MG63 (cell line): ENCODE measurements around the gene GALNT5. TPM values are rescaled to one million over a fixed set of nuclear protein-coding genes. Genes with fewer than 3 reads are reported as not detected.
"Not testable (repeated sequence)": the region's sequence is repeated elsewhere in the genome, so short reads cannot be mapped to it uniquely, and the experiment has no call there.

ENCODE experiments used
- DNase-seq: peaks from one replicate; pipeline ENCODE4 v3.0.0-alpha.2; 2020
- H3K27me3 ChIP-seq: fragments of 250-450 bp; sonication (Bioruptor Pico); 2 replicates; pipeline ENCODE4 v1.5.1; 2020; ENCODE audit warnings: mild to moderate bottlenecking, moderate library complexity
- H3K36me3 ChIP-seq: fragments of 250-450 bp; sonication (Bioruptor Pico); 2 replicates; pipeline ENCODE4 v1.5.1; 2020; ENCODE audit warnings: mild to moderate bottlenecking, moderate library complexity
- H3K4me3 ChIP-seq: fragments of 250-450 bp; sonication (Bioruptor Pico); 2 replicates; pipeline ENCODE4 v1.5.1; 2020; ENCODE audit warnings: mild to moderate bottlenecking, moderate library complexity
- H3K9me3 ChIP-seq: fragments of 250-450 bp; sonication (Bioruptor Pico); 2 replicates; pipeline ENCODE4 v1.5.1; 2020; ENCODE audit warnings: mild to moderate bottlenecking, moderate library complexity
- total RNA-seq: library from RNA; depleted of rRNA; stranded (reverse); fragments of >200 nt; shearing (Covaris generic); gene quantifications from 2 replicates; pipeline ENCODE4 v1.2.3, GENCODE V29; 2014; ENCODE audit warnings: low replicate concordance

GALNT5 gene
- total RNA-seq, 1 experiment from 2014 or later, result 3.1 TPM

GRCh38 chr2:157327621-157328500 lies 70.4 kb downstream of the GALNT5 start:
- peak; percentile 66 for DNase-seq
- Histone ChIP-seq H3K27me3 (no peaks in the 10 kb centered on the region), H3K36me3 (no peaks in the 10 kb centered on the region), H3K4me3 (no peak overlapping the region), H3K9me3 (no peaks in the 10 kb centered on the region)

GRCh38 chr2:157329524-157329923 lies 72.0 kb downstream of the GALNT5 start:
- Histone ChIP-seq H3K4me3 (no peak overlapping the region), H3K27me3 (no peaks in the 10 kb centered on the region), H3K9me3 (no peaks in the 10 kb centered on the region), H3K36me3 (no peaks in the 10 kb centered on the region)
- DNase-seq, result no peak

GRCh38 chr2:157333304-157334047 lies 76.0 kb downstream of the GALNT5 start:
- H3K9me3 ChIP-seq, result no peaks in the 10 kb centered on the region
- no peak overlapping the region for H3K4me3 ChIP-seq
- DNase-seq, result no peak
- H3K27me3 ChIP-seq, result no peaks in the 10 kb centered on the region
- H3K36me3 ChIP-seq, result no peaks in the 10 kb centered on the region

- DNase-seq, result no peak
- Histone ChIP-seq H3K36me3 (no peaks in the 10 kb centered on the region), H3K9me3 (no peaks in the 10 kb centered on the region), H3K4me3 (no peak overlapping the region), H3K27me3 (no peaks in the 10 kb centered on the region)
Observed at GRCh38 chr2:157334335-157334734, 76.8 kb downstream of the GALNT5 start.

GRCh38 chr2:157334797-157335196 lies 77.3 kb downstream of the GALNT5 start:
- H3K27me3 ChIP-seq, result no peaks in the 10 kb centered on the region
- no peak overlapping the region for H3K4me3 ChIP-seq
- H3K36me3 ChIP-seq, result no peaks in the 10 kb centered on the region
- H3K9me3 ChIP-seq, result no peaks in the 10 kb centered on the region; the same call in 1 of the 2 replicates
- no peak for DNase-seq

GRCh38 chr2:157336137-157337010 lies 78.9 kb downstream of the GALNT5 start:
- H3K9me3 ChIP-seq, result no peaks in the 10 kb centered on the region; the same call in 1 of the 2 replicates
- DNase-seq, result no peak
- H3K27me3 ChIP-seq, result no peaks in the 10 kb centered on the region
- H3K36me3 ChIP-seq, result no peaks in the 10 kb centered on the region
- no peak overlapping the region for H3K4me3 ChIP-seq

- Histone ChIP-seq H3K27me3 (no peaks in the 10 kb centered on the region), H3K36me3 (no peaks in the 10 kb centered on the region), H3K9me3 (peaks cover 2% of the 10 kb centered on the region), H3K4me3 (no peak overlapping the region)
- DNase-seq, result no peak
Observed at GRCh38 chr2:157337978-157338377, 80.5 kb downstream of the GALNT5 start.

- Histone ChIP-seq H3K9me3 (peaks cover 2% of the 10 kb centered on the region), H3K36me3 (no peaks in the 10 kb centered on the region), H3K4me3 (no peak overlapping the region), H3K27me3 (no peaks in the 10 kb centered on the region)
- DNase-seq, result no peak
Observed at GRCh38 chr2:157339965-157340655, 82.6 kb downstream of the GALNT5 start.

GRCh38 chr2:157341381-157341780 lies 83.9 kb downstream of the GALNT5 start:
- H3K9me3 ChIP-seq, H3K4me3 ChIP-seq, H3K36me3 ChIP-seq, DNase-seq, H3K27me3 ChIP-seq: not testable (repeated sequence)

- Histone ChIP-seq H3K36me3 (no peaks in the 10 kb centered on the region), H3K27me3 (no peaks in the 10 kb centered on the region), H3K4me3 (no peak overlapping the region), H3K9me3 (peaks cover 2% of the 10 kb centered on the region; the same call in 1 of the 2 replicates)
- DNase-seq, result no peak
Observed at GRCh38 chr2:157345647-157346389, 88.3 kb downstream of the GALNT5 start.

GRCh38 chr2:157348291-157348921 lies 90.9 kb downstream of the GALNT5 start:
- H3K36me3 ChIP-seq, result no peaks in the 10 kb centered on the region
- DNase-seq, result no peak
- H3K9me3 ChIP-seq, result no peaks in the 10 kb centered on the region; the same call in 1 of the 2 replicates
- no peak overlapping the region for H3K4me3 ChIP-seq
- H3K27me3 ChIP-seq, result no peaks in the 10 kb centered on the region

- H3K4me3 ChIP-seq, result no peak overlapping the region
- H3K36me3 ChIP-seq, result no peaks in the 10 kb centered on the region
- no peaks in the 10 kb centered on the region for H3K9me3 ChIP-seq
- DNase-seq, result no peak
- H3K27me3 ChIP-seq, result no peaks in the 10 kb centered on the region
Observed at GRCh38 chr2:157349949-157350515, 92.5 kb downstream of the GALNT5 start.

GRCh38 chr2:157355618-157356017 lies 98.1 kb downstream of the GALNT5 start:
- Histone ChIP-seq H3K27me3 (no peaks in the 10 kb centered on the region), H3K4me3 (no peak overlapping the region), H3K9me3 (no peaks in the 10 kb centered on the region), H3K36me3 (no peaks in the 10 kb centered on the region)
- DNase-seq, result no peak

GRCh38 chr2:157359628-157360027 lies 102.1 kb downstream of the GALNT5 start:
- H3K27me3 ChIP-seq, result no peaks in the 10 kb centered on the region
- DNase-seq, result no peak
- H3K9me3 ChIP-seq, result 0 out of 2 replicates have a peak, but pooled peaks cover 2% of the 10 kb centered on the region
- H3K36me3 ChIP-seq, result no peaks in the 10 kb centered on the region
- H3K4me3 ChIP-seq, result no peak overlapping the region

- H3K27me3 ChIP-seq, result no peaks in the 10 kb centered on the region
- H3K36me3 ChIP-seq, result no peaks in the 10 kb centered on the region
- DNase-seq, result no peak
- H3K4me3 ChIP-seq, result no peak overlapping the region
- 0 out of 2 replicates have a peak, but pooled peaks cover 2% of the 10 kb centered on the region for H3K9me3 ChIP-seq
Observed at GRCh38 chr2:157361526-157361925, 104.0 kb downstream of the GALNT5 start.
